K562 (cell line): ENCODE results near the gene LAPTM5.

Experiments
- HDAC6 ChIP-seq: IDR thresholded peaks from 2 replicates; pipeline ENCODE4 v1.6.1; 2012; ENCODE audit warnings: low read depth, mild to moderate bottlenecking, control low read depth, inconsistent platforms, low read length, moderate library complexity
- ZNF224 ChIP-seq: sonication (generic); formaldehyde crosslinking; IDR thresholded peaks from 2 replicates; pipeline ENCODE4 v1.8.0; 2022; ENCODE audit warnings: mild to moderate bottlenecking, missing genetic modification reagents
- TF ChIP-seq, protein P1 (sequence below), 3 experiments: IDR thresholded peaks in 2 of 3; conservative IDR thresholded peaks in 1 of 3; 2 replicates each; pipeline ENCODE4 v1.5.1; 2011 to 2012; ENCODE audit warnings: low read length in 3 of 3, mild to moderate bottlenecking in 3 of 3, control low read depth in 2 of 3, improper control_type of control experiment in 1 of 3, inconsistent platforms in 1 of 3, low read depth in 1 of 3, mixed read lengths in 1 of 3, moderate library complexity in 1 of 3; ENCODE audit not compliant: insufficient read depth in 2 of 3

GRCh38 chr1:30712583-30712982 is 45.0 kb downstream of the LAPTM5 start:
- TF ChIP-seq HDAC6 (no peak), ZNF224 (no peak)
- TF ChIP-seq, protein P1, sequence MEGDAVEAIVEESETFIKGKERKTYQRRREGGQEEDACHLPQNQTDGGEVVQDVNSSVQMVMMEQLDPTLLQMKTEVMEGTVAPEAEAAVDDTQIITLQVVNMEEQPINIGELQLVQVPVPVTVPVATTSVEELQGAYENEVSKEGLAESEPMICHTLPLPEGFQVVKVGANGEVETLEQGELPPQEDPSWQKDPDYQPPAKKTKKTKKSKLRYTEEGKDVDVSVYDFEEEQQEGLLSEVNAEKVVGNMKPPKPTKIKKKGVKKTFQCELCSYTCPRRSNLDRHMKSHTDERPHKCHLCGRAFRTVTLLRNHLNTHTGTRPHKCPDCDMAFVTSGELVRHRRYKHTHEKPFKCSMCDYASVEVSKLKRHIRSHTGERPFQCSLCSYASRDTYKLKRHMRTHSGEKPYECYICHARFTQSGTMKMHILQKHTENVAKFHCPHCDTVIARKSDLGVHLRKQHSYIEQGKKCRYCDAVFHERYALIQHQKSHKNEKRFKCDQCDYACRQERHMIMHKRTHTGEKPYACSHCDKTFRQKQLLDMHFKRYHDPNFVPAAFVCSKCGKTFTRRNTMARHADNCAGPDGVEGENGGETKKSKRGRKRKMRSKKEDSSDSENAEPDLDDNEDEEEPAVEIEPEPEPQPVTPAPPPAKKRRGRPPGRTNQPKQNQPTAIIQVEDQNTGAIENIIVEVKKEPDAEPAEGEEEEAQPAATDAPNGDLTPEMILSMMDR (IDR thresholded peaks at IDR 0.05 in 2 of 3, conservative IDR thresholded peaks at IDR 0.05 in 1 of 3; ENCODE audit: insufficient read depth in 2 of 3, low read depth in 1 of 3, low read length in 3 of 3): no peak
